ENCODE measurements around the gene KRT26.

- TF ChIP-seq POLR2A (IDR thresholded peaks at IDR 0.05; ENCODE audit: low read length) (no peak), GATA1 (IDR thresholded peaks at IDR 0.05; ENCODE audit: low read depth, low read length) (no peak)
Measured at GRCh38 chr17:40791111-40791510, 19.1 kb upstream of the KRT26 start.
